Stimulated activated CD4-positive, alpha-beta T cell treated with anti-CD3 and anti-CD28 coated beads, Interleukin-2, amount 100 ng/mL, for 4 hours (primary cell): ENCODE results near the gene DAB2.

Experiments used
- DNase-seq: peaks from one replicate; pipeline ENCODE4 v3.0.0-alpha.2; 2020; ENCODE audit warnings: low read depth

Gene DAB2

GRCh38 chr5:39447968-39448367 lies 23.2 kb upstream of the DAB2 start:
- DNase-seq = no peak

- no peak for DNase-seq
These were observed 22.3 kb upstream of the DAB2 start for GRCh38 chr5:39447059-39447458.

GRCh38 chr5:39446231-39446630 lies 21.5 kb upstream of the DAB2 start:
- no peak for DNase-seq

DNA sequence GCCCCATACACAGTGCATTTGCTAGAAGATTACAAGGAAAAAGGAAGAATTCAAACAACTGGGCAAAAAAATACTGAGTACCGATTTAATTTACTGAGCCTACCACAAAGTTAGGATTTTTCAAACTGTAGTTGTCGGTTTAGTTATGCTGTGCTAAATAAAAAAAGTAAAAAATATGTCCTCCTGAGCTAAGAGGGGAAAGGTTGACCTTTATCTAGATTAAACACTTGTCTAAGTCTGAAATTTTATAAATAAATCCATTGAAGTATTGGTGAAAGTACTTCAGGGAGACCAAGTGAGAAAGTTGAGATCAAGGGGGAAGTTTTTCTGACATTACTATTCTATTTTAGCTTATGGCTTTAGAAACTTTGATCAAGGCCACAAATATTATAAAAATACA lies 19.1 kb upstream of the DAB2 start:
- no peak for DNase-seq

- no peak for DNase-seq
These were observed 18.2 kb upstream of the DAB2 start for GRCh38 chr5:39442991-39443390.

DNA sequence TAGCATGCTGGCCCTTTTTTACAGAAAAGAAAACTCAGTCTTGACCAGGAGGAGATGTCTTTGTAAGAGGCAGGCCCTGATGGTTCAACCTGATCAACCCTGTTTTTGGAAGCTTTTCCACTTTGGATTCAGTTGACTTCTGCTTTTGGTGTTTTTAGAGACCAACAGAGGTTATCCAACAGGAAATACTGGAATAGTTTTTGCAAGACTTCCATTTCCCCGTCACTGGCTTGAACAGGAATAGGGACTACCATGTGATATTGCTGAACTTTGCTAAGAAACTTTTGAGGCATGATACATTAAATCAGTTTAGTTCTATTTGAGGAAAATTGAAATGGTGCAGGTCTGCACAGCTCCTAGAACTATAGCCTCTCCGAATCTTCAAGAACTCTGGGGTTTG lies 17.1 kb upstream of the DAB2 start:
- no peak for DNase-seq

GRCh38 chr5:39440958-39441624 lies 16.3 kb upstream of the DAB2 start:
- no peak for DNase-seq

DNA sequence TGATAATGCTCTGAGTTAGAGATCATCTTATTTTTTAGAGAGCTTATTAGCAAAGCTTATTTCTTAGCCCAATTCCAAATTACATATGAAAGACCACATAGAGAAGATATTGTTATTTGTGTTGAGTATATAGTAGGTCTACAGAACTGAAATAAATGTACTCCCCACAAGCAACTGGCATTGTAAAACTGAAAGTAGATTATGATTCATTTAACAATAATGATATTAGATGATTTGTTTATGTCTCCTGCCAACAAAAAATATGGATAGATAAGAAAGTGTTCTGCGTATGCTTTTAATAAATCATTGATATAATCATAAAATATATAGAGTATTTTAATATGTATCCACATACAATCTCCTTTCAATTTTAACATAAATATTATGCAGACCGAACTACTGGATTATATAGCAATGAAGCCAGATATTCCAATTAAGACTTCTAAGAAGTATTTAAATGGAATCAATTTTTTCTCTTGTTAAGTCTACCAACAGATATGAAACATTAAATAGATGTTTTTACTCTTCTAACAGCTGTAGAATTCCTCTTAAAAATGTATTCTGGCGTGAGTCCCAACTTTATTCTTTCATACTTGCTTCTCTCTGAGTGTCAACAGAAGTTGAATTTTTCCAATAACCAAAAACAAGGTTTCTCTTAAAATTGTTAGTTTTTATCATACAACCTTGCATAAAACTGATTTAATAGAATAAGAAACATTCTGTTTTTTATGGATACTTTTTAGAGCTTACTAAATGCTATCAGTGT lies 15.6 kb upstream of the DAB2 start:
- DNase-seq = no peak

- no peak for DNase-seq
These were observed 14.9 kb upstream of the DAB2 start for GRCh38 chr5:39439582-39440162.

DNA sequence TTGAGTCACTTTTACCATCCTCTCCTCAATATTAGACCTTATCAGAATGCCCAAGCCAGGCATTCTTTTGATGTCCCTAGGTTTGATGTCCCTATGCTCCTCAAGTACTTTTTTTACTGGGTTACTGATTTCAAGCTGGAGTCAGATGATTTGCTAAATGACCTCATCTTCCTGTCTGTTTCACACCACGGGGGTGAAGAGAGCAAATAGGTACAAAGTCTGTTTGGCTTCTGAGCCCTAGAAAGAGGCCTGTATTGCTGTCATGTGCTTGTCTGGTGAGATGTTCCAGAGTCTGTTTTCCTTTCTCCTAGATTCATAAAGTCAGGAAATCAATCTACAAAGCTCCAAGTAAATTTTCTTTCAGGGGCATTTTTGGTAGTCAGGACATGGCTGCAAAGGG lies 12.7 kb upstream of the DAB2 start:
- no peak for DNase-seq

- DNase-seq = no peak
These were observed 9.1 kb upstream of the DAB2 start for GRCh38 chr5:39433848-39434247.

GRCh38 chr5:39432696-39433530 lies 8.1 kb upstream of the DAB2 start:
- DNase-seq = no peak

- no peak for DNase-seq
These were observed 5.7 kb upstream of the DAB2 start for GRCh38 chr5:39430461-39430860.

GRCh38 chr5:39428640-39429039 lies 3.9 kb upstream of the DAB2 start:
- no peak for DNase-seq

DNA sequence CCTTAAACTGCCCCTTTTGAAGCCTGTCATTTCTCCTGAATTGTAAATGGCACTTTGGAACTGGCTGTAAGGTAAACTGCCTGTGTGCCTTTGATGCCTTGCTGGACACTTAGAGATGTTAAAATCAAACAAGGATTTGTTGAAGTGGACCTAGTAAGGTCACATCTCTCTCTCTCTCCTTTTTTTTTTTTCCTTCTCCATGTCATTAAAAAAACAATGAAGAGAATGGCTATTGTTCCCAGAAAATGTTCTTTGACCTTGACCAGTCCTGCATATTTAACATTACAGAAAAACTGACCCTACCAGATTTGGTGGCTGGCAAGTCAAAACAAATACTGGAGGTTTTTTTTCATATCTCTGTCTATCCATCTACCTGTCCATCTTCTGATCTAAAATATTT lies 2.9 kb upstream of the DAB2 start:
- no peak for DNase-seq

GRCh38 chr5:39427229-39427628 lies 2.4 kb upstream of the DAB2 start:
- no peak for DNase-seq

DNA sequence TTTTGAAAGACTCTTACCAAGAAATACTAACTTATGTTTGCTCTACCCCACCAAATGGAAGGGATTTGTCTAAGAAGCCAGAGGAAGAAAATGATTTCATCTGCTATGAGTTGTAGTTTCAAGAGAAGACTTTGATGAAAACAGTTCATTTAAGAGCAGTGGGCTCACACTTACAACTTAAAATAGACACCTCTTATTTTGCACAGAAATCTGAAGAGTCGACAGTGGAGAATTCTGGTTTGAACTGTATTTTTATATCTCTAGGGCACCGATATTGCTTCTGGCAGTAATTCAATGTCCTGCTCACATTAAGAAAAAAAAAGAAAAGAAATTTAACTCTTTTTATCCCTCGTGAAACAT lies 1.9 kb upstream of the DAB2 start:
- DNase-seq = no peak

DNA sequence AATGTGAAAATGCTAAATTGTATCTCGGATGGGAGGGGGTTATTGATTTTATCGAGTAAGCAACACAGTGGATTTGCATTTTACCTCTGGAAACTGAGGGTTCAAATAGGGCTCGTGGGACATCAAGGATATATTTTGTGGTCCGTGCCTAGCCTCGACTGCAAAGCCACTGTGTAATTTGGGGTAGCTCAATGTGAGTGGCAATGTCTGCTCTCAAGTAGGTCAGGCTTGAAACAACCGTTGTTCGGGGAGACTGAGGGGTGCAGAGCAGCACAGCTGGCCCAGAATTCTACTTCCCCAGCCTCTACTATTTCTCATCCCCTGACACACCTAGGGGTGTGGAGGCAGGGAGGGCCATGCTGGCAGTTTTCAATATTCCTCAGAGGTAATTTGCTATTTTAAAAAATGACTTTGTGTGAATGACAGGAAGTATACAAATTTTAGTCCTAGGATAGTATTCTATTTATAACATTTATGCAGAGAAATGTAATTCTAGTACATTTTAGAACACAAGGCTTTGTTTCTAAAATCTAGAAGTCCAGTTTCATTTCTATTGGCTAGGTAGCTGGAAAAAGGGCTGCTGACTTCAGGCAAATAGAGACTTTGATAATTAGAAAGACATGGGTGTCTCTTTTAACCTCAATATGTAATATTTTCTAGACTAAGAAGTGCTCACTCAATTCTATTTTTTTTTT lies 1.4 kb upstream of the DAB2 start:
- no peak for DNase-seq

DNA sequence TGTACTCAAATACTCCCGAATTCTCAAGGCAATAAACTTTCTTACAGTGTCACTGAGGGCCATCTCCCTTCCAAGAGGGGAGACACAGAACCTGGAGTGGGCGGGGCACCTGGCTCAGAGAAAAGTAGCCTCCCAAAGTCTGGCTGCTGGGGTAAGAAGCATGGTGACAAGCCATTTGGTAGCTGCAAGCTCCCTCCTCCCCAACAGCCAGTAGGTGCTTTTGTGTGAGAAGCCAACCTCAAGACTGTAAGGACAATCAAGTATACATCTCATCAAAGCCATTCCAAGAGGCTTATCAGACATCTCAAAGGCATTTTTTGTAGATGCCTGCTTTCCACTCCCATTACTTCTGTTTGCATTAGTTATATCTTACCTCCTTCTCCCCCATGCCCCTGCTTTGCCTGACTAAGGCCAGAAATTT lies 1.4 kb downstream of the DAB2 start:
- no peak for DNase-seq

- no peak for DNase-seq
These were observed 2.0 kb downstream of the DAB2 start for GRCh38 chr5:39422728-39423285.

DNA sequence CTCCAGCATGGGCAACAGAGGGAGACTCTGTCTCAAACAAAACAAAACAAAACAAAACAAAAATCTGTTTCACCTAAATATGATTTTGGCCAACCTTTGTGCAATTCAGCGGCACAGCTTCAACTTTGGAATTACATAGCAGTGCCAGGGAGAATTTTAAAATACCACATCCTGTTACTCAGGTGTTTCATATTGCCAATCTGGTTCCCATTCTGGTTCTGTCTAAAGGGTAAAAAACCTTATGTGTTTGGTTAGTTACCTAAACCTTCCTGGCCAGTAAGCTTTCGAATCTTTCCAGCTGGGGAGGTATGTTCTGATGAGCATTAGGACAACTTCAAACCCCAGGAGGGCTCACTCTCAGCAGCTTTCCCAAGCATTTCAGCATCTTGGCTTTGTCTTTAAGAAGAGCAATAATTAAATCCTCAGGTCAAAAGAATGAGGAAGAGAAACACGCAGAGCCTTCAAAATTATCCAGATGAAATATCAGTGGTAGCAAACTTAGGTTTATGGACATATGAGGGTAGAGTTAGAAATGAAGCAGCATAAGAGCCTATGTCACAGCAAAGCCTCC lies 2.7 kb downstream of the DAB2 start:
- DNase-seq = no peak
